Ascending aorta (tissue), 2 donors: ENCODE measurements around the gene DCUN1D3. TPM values are rescaled to one million over a fixed set of nuclear protein-coding genes. Genes with fewer than 3 reads are reported as not detected.

Source experiments
- DNase-seq, 2 donors: peaks; one replicate each; pipeline ENCODE4 v3.0.0-alpha.2; 2019; ENCODE audit warnings: low spot score in 2 of 2
- H3K27ac ChIP-seq, 2 donors: fragments of 200-600 bp; sonication (generic); one replicate each; pipeline ENCODE4 v1.5.1; 2016 to 2017; ENCODE audit warnings: mild to moderate bottlenecking in 1 of 2
- H3K27me3 ChIP-seq: fragments of 200-600 bp; sonication (generic); one replicate; pipeline ENCODE4 v1.5.1; 2017
- H3K36me3 ChIP-seq, 2 donors: fragments of 200-600 bp; sonication (generic); one replicate each; pipeline ENCODE4 v1.5.1; 2016
- H3K4me1 ChIP-seq, 2 donors: fragments of 200-600 bp; sonication (generic); one replicate each; pipeline ENCODE4 v1.5.1; 2016 to 2017; ENCODE audit warnings: mild to moderate bottlenecking in 1 of 2
- H3K4me3 ChIP-seq, 2 donors: fragments of 200-600 bp; sonication (generic); one replicate each; pipeline ENCODE4 v1.5.1; 2016 to 2017; ENCODE audit warnings: mild to moderate bottlenecking in 1 of 2
- H3K9me3 ChIP-seq, 2 donors: fragments of 200-600 bp; sonication (generic); one replicate each; pipeline ENCODE4 v1.5.1; 2016
- CTCF ChIP-seq, 3 experiments: fragments of 200-600 bp in 2 of 3; fragments of 450-650 bp in 1 of 3; sonication (generic) in 2 of 3; IDR thresholded peaks; one replicate each; pipeline ENCODE4 v1.5.1; 2016 to 2019; ENCODE audit warnings: antibody characterized with exemption in 3 of 3, mild to moderate bottlenecking in 1 of 3, moderate library complexity in 1 of 3
- intact Hi-C: fragments of 100-400 bp; cut with DNase I; formaldehyde crosslinking; loops from one replicate; pipeline ENCODE4 v1.15.1; 2023
- total RNA-seq: library from RNA; depleted of rRNA; stranded (reverse); fragments of >200 nt; gene quantifications from one replicate; pipeline ENCODE4 v1.1.0, GENCODE V29; 2016

Gene DCUN1D3
- total RNA-seq, 1 donor from 2014 or later: 9.8 TPM

- intact Hi-C loops: no loop called here
- Histone ChIP-seq H3K27ac (peak overlapping the region; percentile 81 to 82), H3K9me3 (no peaks in the 10 kb centered on the region), H3K4me3 (no peak overlapping the region), H3K4me1 (peaks cover 24 to 81% of the 10 kb centered on the region in 2 donors), H3K36me3 (no peaks in the 10 kb centered on the region), H3K27me3 (no peaks in the 10 kb centered on the region)
- no peak for TF ChIP-seq CTCF (IDR thresholded peaks at IDR 0.05)
- no peak for DNase-seq
These were observed 28.0 kb downstream of the DCUN1D3 start for GRCh38 chr16:20871941-20872815.

- Histone ChIP-seq H3K36me3 (no peaks in the 10 kb centered on the region), H3K27me3 (no peaks in the 10 kb centered on the region), H3K4me1 (peaks cover 32 to 89% of the 10 kb centered on the region in 2 donors), H3K27ac (peak overlapping the region; percentile 81 to 82), H3K9me3 (no peaks in the 10 kb centered on the region), H3K4me3 (peak overlapping the region in 1 of 2 donors; percentile 1)
- no peak for DNase-seq
- intact Hi-C loops: no loop called here
- no peak for TF ChIP-seq CTCF (IDR thresholded peaks at IDR 0.05)
These were observed 28.9 kb downstream of the DCUN1D3 start for GRCh38 chr16:20871258-20871657.

- no peak for DNase-seq
- Histone ChIP-seq H3K4me3 (peak overlapping the region in 1 of 2 donors; percentile 1), H3K9me3 (no peaks in the 10 kb centered on the region), H3K4me1 (peaks cover 39 to 94% of the 10 kb centered on the region in 2 donors), H3K36me3 (no peaks in the 10 kb centered on the region), H3K27me3 (no peaks in the 10 kb centered on the region), H3K27ac (peak overlapping the region; percentile 81 to 82)
- no peak for TF ChIP-seq CTCF (IDR thresholded peaks at IDR 0.05)
- intact Hi-C loops: no loop called here
These were observed 29.9 kb downstream of the DCUN1D3 start for GRCh38 chr16:20870122-20870820.

- no peak for TF ChIP-seq CTCF (IDR thresholded peaks at IDR 0.05)
- Histone ChIP-seq H3K4me1 (peaks cover 39 to 88% of the 10 kb centered on the region in 2 donors), H3K9me3 (no peaks in the 10 kb centered on the region), H3K27me3 (no peaks in the 10 kb centered on the region), H3K36me3 (no peaks in the 10 kb centered on the region), H3K4me3 (peak overlapping the region in 1 of 2 donors; percentile 44), H3K27ac (peak overlapping the region; percentile 81 to 82)
- intact Hi-C loops: loop anchor here (5.0 kb wide), 1 partner anchor 83 kb away; no protein-coding TSS in a partner anchor
- peak in 1 of 2 donors; percentile 90 for DNase-seq
These were observed 31.3 kb downstream of the DCUN1D3 start for GRCh38 chr16:20868890-20869289.

- Histone ChIP-seq H3K9me3 (no peaks in the 10 kb centered on the region), H3K36me3 (no peaks in the 10 kb centered on the region), H3K4me1 (peaks cover 39 to 83% of the 10 kb centered on the region in 2 donors), H3K27ac (peak overlapping the region; percentile 81 to 82), H3K27me3 (no peaks in the 10 kb centered on the region), H3K4me3 (peak overlapping the region; percentile 13 to 44)
- no peak for TF ChIP-seq CTCF (IDR thresholded peaks at IDR 0.05)
- intact Hi-C loops: loop anchor here (2.0 to 5.0 kb wide), 2 partner anchors 17 to 85 kb away; no protein-coding TSS in a partner anchor
- no peak for DNase-seq
These were observed 32.6 kb downstream of the DCUN1D3 start for GRCh38 chr16:20867585-20867984.
